Measurements from ENCODE around the gene CABP2.
"Not testable (repeated sequence)": the region's sequence is repeated elsewhere in the genome, so short reads cannot be mapped to it uniquely, and the experiment has no call there.

CABP2 gene

DNA sequence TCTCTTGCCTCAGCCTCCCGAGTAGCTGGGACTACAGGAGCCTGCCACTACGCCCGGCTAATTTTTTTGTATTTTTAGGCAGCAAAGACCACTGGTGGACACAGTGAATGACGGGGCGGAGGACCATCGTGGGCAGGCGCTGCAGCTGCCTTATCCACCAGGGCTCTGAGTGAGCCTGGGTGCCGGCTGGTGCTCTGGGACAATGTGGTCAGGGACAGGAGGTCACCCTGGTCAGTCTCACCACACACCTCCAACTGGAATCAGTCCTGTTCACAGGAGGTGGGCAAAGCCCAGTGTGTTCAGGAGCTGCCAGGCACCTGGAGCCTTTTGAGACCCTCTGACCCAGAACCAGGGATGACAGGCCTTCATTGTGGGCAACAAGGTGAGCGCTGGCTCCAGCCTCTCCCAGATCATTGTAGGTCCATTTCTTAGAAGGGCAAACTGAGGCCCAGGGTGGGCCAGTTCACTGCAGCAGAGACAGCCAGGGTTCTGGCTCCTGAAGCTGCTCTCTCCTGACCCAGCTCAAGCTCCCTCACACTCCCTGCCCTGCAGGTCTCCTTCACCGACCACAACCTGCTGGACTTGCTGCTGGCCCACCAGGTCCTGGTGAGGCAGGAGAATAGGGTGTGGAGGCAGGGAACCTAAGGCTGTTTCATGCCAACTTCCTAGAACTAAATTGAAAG is 15.7 kb upstream of the CABP2 start:
- DNase-seq, result no peak

DNA sequence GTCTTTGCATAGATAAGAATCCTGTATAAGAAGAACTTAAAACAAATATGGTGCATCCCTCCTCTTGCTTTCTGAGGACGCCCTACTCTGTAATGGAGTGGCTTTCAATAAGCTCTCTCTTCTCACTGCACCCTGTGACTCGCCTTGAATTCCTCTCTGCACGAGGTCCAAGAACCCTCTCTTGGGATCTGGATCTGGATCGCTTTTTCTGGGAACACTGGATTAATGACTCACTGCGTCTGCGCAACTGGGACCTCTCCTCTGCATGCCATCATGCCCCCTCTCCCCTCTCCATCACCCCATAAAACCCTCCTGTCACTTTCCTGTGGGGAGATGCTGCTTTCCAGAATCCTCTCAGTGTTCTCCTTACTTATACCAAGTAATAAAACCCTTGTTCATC is 15.1 kb upstream of the CABP2 start:
- DNase-seq, result no peak

DNA sequence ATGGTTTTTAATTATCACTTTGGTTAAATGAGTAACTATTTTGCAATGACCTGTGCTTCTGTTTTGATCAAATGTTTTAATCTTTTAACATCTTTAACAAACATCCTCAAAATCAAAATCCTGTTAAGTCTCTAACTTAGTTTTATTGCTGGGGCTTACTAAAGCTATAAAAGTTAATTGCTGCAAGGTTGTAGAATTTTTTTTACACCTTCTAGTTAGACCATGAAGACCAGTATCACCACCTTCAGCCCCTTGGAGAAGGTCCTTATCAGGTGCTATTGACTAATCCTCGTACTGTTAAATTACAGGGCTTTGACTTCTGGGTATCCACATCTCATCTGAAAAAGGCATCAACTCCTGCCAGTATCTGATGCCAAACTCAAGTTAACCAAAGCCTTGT is 12.3 kb upstream of the CABP2 start:
- DNase-seq, result no peak

DNA sequence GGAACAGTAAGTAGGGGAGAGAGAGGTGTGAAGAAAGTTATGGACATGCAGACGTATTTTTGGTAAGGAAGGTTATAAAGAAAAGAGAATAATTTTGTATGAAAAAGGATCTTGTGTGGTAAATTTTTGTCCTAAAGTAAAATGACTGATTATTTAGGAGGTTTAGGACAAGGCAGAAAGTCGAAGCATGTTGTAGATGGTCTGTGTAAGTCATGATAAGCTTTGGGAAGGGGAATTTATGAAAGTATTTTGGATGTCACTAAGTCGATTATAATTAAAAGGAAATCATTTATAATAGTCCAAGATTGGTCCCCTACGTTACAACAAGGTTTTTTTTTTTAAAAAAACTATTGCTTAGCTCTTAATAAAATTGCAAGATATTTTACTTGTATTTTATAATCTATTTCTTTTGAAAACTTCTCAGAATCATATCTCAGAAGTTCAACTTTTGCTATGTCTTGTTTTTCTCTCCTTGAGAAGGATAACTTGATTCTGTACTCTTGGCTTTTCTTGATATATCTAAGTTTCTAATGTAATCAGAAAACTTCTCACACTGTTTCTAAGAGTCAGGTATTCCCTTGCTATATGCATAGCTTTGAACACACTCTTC is 10.9 kb upstream of the CABP2 start:
- DNase-seq, result no peak

DNA sequence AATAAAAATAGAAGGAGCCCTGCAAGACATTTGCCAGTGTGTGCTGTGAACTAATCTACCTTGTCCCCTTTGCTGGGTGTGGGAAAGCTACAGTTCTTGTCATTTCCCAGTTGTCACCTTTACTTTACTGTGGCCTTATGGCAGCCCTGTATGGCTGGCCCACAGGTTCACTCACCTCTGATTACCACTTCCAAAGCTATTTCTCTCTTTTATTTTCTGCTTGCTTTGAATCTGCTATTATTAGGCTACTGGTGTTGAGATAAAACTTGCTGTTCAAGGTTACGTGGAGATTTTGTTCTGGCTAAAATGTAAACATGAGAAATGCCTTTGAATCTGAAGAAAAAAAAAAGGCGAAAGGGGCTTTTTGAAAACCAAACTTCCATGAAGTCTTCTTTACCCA is 9.6 kb upstream of the CABP2 start:
- DNase-seq, result no peak

DNA sequence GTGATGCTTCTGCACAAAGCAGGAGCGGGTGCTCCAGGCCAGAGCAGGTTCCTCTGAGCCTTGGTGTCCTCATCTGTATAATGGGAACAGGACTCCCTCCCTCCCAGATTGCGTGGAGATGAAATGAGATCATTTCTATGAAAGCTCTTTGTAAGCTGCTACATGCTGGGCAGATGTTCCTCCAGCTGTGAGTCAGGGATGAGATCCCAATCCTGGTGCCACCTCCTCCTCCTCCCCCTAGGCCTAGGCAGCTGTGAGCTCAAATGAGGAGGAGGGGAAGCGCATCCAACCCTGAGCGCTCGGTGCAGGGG is 7.0 kb upstream of the CABP2 start:
- DNase-seq, result no peak

DNA sequence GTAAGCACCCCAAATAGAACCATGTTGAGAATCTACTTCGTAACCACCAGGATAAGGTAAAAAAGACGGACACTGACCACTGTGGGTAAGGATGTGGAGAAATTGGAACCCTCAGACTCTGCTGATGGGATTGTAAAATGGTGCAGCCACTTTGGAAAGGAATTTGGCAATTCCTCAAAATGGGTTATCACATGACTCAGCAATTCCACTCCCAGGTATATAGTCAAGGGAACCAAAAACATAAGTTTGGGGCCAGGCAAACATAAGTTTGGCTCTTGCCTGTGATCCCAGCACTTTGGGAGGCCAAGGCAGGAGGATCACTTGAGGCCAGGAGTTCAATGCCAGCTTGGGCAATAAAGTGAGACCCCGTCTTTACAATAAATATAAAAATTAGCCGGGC is 5.1 kb upstream of the CABP2 start:
- DNase-seq, result no peak

DNA sequence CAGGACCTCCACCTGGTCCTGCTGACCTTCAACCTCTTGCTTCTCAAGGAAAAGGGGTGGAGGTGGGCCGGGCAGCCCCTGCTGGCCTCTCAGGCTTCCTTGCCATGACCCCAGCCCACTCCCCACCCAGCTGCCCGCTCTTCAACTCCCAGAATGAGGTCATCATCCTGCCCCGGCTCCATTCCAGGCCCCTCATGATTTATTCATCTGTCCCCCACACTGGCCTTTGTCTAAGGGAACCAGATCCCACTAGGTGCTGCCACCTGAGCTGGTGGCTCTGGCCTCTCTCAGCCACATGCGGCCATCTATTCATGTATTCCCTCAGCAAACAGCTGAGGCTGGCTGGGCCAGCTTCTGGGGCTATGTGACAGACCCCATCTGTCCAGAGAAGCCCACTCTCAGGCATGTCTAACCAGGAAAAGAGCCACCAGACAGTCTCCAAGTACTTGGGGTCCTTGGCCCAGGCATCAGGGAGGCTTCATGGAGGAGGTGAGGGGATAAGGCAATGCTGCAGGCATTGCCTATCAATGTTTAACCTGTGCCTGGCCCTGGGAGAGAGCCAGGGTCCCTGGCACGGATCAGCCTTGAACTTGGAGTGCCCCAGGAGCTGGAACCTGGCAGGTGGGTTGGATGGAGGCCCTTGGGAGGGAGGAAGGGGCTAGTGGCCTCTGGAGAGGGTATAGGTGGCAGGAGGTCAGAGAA is 2.2 kb upstream of the CABP2 start:
- no peak for DNase-seq

DNA sequence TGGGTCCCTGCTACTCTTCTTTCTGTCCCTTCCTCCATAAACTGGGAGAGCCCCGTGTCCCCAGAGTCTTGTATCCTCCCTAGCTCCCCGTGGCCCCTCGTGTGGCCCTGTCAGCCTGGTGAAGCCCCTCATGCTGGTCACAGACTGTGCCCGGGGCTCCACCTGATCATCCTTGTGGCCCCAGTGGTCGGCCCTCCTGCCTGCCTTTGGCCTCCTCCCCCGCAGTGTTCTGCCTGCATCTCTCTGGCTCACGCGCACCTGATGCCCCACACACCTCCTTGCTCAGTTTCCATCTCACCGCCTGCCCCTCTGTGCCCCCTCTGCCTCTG is 1.2 kb upstream of the CABP2 start:
- no peak for DNase-seq

DNA sequence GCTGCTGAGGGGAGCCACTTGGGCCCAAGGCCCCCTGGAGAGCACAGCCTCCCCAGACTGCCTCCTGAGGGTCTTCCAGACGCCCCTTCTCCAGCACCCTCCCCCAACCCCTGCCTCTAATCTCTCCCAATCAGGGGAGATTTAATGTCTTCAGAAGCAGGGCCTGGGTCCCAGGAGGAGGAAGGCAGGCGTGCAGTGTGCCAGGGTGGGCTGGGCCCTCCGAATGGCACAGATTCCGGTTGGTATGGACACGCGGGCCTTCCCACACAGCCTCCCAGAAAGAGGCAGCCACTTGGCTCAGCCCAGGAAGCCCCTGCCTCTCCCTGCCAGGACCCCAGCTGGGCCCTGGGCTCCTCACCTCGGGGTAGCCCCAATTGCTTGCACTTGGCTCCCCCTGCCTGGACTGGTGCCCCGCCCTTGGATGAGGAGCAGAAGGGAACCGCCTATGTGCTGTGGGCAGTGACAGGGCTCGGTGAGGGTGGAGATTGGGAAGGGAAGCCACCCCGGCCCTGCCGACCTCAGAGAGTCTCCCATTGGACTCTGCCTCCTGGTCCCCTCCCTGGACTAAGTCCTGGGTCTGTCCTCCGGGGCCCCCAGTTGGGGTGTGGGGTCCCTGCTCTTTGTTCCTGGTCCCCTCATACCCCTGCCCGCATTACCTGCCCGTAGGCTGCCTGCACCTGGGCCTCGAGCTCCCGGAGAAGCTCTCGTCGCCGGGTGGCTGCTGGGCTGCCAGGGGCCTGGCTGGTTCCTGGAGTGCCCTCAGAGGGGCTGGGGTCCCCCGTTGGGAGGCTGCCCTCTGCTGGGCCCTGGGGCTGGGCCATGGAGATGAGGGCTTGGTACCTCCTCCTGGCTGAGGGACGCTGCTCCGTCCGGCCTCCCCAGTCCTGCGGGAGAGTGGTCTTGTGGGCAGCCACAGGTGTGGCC is 572 bp upstream of the CABP2 start:
- no peak for DNase-seq

DNA sequence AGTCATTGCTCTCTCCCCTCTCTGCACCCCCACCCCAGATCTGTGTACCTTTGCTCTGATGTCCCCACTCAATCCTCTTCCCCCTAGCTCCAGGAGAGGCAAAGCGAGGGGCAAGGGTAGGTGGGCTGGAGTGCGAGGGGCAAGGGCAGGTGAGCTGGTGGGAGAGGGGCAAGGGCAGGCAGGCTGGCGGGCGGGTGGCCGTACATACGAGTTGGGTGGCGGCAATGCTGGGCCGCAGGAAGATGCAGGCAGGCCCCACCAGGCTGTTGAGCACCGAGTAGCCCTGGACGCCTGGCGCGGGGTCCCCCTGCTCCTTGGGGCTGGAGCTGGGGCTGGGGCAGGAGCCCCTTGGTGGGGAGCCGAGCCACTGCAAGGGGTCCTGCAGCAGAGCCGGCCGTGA is 908 bp downstream of the CABP2 start:
- no peak for DNase-seq

DNA sequence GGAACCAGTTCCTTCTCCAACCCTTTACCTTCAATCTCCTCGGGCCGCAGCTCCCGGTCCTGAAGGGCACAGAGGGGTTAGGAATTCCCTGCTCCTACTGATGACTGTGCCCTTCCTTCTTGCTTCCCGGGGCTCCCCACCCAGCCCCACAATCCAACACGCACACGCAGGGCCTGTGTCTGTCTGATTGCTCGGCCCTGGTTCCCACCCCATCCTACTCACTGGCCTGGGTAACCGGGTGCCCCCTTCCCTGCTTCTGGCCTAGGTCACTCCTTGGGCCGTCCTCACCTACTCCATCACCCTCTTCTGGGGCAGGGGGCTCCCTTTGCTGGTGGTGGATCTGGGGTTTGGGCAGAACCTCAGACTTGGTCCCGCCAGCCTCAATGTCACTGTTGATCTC is 1.3 kb downstream of the CABP2 start:
- DNase-seq, result no peak

DNA sequence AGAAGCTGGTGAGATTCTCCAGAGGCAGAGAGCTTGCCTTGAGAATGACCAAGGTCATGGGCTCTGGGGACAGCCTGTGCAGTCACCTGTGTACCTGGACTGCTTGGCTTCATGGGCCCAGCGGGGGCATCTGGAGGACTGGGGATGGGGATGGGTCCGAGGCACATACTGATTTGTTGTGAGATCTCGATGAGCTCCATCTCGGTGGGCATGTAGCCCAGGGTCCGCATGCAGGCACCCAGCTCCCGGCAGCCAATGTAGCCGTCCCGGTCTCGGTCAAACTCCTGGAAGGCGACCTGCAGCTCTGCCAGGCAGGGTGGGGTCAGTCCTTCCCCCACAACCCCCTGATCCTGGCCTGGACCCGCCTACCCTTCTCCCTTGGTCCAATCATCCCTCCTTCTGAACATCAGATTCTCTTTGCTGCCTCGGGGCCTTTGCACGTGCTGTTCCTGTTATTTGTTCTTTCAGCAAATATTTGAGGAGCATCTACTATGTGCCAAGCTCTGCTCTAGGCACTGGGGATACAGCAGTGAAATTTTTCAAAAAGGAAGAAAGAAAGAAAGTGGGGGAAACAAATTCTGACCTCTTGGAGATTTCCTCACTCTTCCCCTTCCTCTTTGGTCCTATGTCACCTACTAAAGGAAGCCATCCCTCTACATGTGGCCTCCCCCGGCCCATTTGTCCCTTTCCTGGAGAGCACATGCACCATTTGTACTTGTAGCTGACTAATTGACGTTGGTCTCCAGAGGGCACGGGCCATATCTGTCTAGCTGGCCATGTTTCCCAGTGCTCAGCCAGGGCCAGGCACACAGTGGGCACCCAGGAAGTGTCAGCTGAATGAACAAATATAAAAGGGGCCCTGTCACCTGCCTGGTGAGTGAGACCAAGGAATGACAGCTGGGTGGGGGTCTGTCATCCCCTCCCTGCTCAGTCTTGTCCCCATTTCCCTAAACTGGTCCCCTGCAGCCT is 2.1 kb downstream of the CABP2 start:
- DNase-seq, result no peak

DNA sequence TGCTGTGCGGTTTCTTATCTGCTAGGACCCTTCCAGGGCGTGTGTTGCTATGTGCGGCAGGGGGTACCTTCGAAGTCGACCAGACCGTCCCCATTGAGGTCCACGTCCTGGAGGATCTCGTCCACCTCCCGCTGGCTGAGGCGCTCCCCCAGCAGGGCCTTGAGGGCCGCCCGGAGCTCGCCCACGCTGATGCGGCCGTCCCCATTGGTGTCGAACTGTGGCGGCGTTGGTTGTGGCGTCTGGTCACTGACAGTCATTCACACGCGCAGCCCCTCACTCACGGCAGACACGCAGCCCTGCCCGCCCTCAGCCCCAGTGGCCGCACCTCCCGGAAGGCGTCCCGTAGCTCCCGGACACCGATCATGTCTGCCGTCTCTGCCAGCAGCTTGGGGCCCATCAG is 3.5 kb downstream of the CABP2 start:
- DNase-seq, result no peak

DNA sequence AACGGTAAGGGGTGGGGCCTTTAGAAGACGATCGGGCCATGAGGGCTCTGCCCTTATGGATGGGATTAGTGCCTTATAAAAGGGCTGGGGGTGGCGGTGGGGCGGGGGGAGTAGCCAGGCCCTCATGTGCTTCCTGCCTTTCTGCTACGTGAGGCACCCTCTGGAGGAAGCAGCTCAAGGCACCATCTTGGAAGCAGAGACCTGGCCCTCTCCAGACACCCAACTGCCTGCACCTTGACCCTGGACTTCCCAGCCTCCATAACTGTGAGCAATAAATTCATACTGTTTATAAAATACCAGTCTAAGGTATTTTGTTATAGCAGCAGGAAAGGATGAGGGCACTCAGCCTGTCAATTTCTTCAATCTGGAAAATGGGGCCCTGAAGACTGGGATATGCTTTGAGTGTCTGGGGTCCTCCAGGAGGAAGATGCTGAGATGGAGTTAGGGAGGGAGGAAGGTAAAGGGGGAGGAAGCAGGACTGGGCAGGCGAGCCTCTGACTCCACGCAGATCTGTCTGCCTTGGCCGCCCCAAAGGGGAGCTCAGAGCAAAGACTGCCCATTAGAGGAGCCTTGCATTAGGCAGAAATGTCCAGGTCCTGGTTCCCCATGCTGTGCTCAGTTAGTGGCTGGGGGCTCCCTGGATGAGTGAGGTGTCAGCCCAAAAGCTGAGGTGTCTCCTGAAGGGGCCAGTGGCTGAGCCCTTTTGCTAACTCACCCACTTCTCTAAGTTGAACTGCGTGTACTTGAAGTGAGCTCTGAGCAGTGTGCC is 5.3 kb downstream of the CABP2 start:
- no peak for DNase-seq

DNA sequence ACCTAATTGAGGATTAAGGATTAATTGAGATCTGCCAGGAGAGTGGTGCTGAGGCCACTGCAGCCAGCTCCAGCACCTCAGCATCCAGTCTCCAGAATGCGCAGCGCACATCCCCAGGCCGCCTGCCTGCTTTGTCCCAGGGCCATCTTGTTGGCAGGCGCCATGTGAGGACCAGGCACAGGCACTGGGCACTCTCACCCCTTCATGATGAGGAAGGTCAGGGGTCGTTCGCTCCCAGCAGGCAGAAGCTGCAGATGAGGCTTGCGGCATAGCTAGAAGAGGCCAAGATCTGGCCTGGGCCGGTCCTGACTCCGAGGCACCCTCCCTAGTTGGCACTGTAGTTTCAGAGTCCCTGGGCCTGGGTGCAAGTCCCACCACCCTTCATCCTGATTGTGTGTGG is 6.4 kb downstream of the CABP2 start:
- no peak for DNase-seq

DNA sequence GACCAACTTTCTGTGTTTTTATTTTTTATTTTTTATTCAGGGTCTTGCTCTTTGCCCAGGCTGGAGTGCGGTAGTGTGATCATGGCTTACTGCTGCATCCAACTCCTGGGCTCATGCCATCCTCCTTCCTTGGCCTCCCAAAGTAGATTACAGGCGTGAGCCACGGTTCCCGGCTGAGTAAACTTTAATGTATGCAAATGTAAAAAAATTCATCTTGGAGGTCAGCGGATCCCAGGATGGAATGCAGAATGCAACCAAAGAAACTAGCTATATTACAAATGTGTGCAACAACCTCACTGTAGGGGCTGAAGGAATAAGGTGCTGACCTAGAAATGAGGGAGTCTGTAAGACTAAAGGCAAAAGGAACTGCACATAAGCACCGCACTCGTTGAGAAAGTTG is 9.1 kb downstream of the CABP2 start:
- DNase-seq, result no peak

DNA sequence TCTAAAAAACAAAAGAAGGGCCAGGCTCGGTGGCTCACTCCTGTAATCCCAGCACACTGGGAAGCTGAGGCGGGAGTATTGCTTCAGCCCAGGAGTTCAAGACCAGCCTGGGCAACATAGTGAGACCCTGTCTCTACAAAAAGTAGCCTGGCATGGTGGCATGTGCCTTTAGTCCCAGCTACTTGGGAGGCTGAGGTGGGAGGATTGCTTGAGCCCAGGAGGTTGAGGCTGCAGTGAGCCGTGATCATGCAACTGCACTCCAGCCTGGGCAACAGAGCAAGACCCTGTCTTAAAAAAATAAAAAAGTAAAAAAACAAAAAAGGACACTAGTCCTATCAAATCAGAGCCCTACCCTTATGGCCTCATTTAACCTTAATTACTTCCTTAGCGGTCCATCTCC is 11.7 kb downstream of the CABP2 start:
- not testable (repeated sequence) for DNase-seq

DNA sequence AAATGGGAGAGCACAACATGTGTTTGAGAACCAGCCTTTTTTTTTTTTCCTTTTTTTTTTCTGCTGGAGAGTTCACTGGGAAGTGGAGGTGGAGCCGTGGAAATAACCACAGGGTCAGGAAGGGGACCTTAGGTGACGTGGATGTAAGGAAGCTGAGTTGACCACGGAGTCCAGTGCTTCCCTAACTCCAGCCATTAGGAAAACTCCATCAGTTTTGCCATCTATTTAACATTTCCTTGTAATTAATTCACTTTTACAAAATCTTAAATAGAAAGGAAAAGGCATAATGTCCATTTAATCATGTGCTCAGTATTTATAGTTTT is 13.3 kb downstream of the CABP2 start:
- DNase-seq, result no peak

DNA sequence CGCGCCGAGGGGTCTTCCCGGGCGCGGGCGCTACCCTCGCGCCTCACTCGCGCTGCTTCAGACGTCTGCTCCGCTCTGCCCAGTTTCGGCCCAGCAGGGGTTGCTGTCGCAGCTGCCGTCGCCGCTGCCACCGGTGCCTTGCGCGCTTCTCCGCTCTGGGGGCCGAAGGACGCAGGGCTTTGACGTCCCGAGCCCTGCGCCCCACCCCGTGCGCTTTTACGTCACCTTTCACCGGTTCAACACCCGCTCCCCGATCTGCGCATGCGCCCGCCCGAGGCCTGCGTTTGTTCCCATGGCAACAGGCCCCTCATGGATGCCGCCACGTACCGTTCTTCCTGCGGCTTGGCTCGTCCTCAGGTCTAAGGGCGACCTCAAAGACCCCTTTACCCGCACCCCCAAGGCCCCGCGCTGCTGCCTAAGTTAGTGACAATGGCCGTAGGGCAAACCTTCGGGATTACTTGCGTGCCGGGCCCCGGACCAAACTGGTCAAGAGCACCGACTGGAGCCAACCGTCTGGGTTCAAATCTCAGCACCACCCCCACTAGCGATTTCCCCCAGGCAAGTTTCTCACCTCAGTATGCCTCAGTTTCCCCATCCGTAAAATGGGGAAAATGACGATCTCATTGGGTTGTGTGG is 14.6 kb downstream of the CABP2 start:
- DNase-seq, result peak; percentile 96

DNA sequence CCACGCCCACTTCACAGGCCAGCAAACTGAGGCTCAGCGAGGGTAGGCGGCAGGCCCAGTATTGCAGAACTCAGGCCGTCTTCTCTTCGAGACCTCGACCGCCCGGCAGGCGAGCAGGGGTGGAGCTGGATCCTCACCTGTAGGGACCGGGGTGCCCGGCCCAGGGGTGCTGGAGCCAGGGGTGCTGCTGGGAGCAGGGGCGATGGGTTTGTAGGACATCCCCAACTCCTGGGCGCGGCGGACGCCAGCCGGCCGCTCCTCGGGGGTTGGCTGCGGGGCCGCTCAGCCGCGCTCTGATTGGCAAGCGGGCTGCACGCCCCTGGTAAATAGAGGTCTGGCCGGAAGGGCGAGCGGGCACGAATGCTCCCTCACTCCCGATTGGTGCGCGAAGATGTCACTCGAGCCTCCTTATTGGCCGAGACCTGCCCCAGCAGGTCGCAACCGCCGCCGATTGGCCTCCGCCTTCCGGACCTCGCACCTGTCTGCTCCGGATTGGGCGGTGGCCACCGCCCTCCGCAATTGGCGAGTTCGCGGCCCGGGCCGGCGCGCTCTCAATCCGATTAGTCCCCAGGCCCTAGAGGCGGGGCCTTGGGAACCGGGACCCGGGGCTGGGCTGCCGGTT is 15.3 kb downstream of the CABP2 start, which contains the start of gene CDK2AP2:
CDK2AP2 (minus strand) TSS at position 299 of the 622 bp plus-strand sequence; CDS start at position 219, 80 bp downstream.
- DNase-seq, result peak; percentile 100

Measured in fibroblast of skin of abdomen (primary cell).